HEK293T (cell line): ENCODE data around the gene MED8.

ENCODE experiments used
- CTCF ChIA-PET: fragments of 350-600 bp; formaldehyde crosslinking; extraction: SDS; loops from one replicate; lab custom pipeline; 2021; ENCODE audit warnings: antibody characterized with exemption, inconsistent platforms; lab: Yijun Ruan, JAX
- POLR2A ChIA-PET: fragments of 350-600 bp; formaldehyde crosslinking; extraction: SDS; loops from one replicate; lab custom pipeline; 2020; ENCODE audit warnings: antibody characterized with exemption, inconsistent platforms; lab: Yijun Ruan, JAX
- DNase-seq: peaks from one replicate; pipeline ENCODE4 v3.0.0; 2012; ENCODE audit warnings: mixed read lengths; ENCODE audit errors: extremely low spot score
- ARNT ChIP-seq: fragments of 450-650 bp; IDR thresholded peaks from 2 replicates; pipeline ENCODE4 v1.6.1; 2017; ENCODE audit warnings: mild to moderate bottlenecking
- BHLHE40 ChIP-seq: fragments of 450-650 bp; IDR thresholded peaks from 2 replicates; pipeline ENCODE4 v1.6.1; 2016; ENCODE audit warnings: mild to moderate bottlenecking, moderate library complexity, borderline replicate concordance
- CTBP1 ChIP-seq: fragments of 450-650 bp; IDR thresholded peaks from 2 replicates; pipeline ENCODE4 v1.6.1; 2016; ENCODE audit warnings: borderline replicate concordance
- ELF4 ChIP-seq: fragments of 450-650 bp; IDR thresholded peaks from 2 replicates; pipeline ENCODE4 v1.6.1; 2017; ENCODE audit warnings: antibody characterized with exemption
- FOXA1 ChIP-seq: fragments of 450-650 bp; IDR thresholded peaks from 2 replicates; pipeline ENCODE4 v1.6.1; 2016; ENCODE audit warnings: mild to moderate bottlenecking
- FOXK2 ChIP-seq: fragments of 450-650 bp; IDR thresholded peaks from 2 replicates; pipeline ENCODE4 v1.6.1; 2016; ENCODE audit warnings: mild to moderate bottlenecking
- FOXM1 ChIP-seq: fragments of 450-650 bp; IDR thresholded peaks from 2 replicates; pipeline ENCODE4 v1.6.1; 2017; ENCODE audit warnings: mild to moderate bottlenecking, borderline replicate concordance
- HDGF ChIP-seq: fragments of 450-650 bp; IDR thresholded peaks from 2 replicates; pipeline ENCODE4 v1.6.1; 2017; ENCODE audit warnings: antibody characterized with exemption, borderline replicate concordance
- L3MBTL2 ChIP-seq: fragments of 450-650 bp; conservative IDR thresholded peaks from 2 replicates; pipeline ENCODE4 v1.6.1; 2016; ENCODE audit warnings: mild to moderate bottlenecking
- LEF1 ChIP-seq: fragments of 450-650 bp; IDR thresholded peaks from 2 replicates; pipeline ENCODE4 v1.6.1; 2017; ENCODE audit warnings: mild to moderate bottlenecking, borderline replicate concordance
- NFRKB ChIP-seq: fragments of 450-650 bp; IDR thresholded peaks from 2 replicates; pipeline ENCODE4 v1.6.1; 2016; ENCODE audit warnings: mild to moderate bottlenecking, moderate library complexity
- SP1 ChIP-seq: fragments of 450-650 bp; IDR thresholded peaks from 2 replicates; pipeline ENCODE4 v1.6.1; 2017
- SUZ12 ChIP-seq: fragments of 450-650 bp; IDR thresholded peaks from 2 replicates; pipeline ENCODE4 v1.6.1; 2016; ENCODE audit warnings: mild to moderate bottlenecking
- TARDBP ChIP-seq: fragments of 450-650 bp; IDR thresholded peaks from 2 replicates; pipeline ENCODE4 v1.6.1; 2016
- ZNF384 ChIP-seq: fragments of 450-650 bp; IDR thresholded peaks from 2 replicates; pipeline ENCODE4 v1.6.1; 2016
- TF ChIP-seq, protein P1 (sequence below): fragments of 450-650 bp; IDR thresholded peaks from 2 replicates; pipeline ENCODE4 v1.6.1; 2016

The MED8 gene

GRCh38 chr1:43427941-43428340, 38.3 kb upstream of the MED8 start:
- ChIA-PET POLR2A (interaction anchor here (1.0 kb wide), 1 partner anchor 70 kb away, joined by 3 read pairs; no protein-coding TSS in a partner anchor), CTCF (no interaction called here)
- TF ChIP-seq ELF4 = no peak
- no peak for TF ChIP-seq FOXA1
- no peak for TF ChIP-seq FOXK2
- no peak for DNase-seq

DNA sequence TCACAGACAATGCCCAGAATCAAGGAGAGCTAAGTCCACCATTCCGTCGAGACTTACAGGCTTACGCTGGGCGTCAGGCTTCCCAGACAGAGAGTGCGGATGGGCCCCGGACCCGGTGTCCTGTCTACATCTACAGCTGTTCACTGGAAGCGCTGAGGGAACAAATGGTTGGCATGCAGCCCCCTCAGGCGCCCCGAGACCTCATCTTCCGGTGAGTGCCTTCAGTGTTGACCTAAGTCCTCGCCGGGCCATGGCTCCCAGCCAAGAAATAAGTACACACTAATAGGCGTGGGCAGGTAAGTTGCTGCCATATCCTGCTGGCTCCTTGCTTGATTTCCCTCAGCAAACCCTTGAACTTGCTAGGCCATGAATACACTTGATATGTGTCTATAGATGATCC, 37.9 kb upstream of the MED8 start:
- ChIA-PET POLR2A (no interaction called here), CTCF (no interaction called here)
- TF ChIP-seq LEF1 (no peak), SP1 (no peak), ELF4 (no peak), ZNF384 (no peak), FOXA1 (no peak), FOXM1 (no peak), ARNT (no peak), HDGF (no peak)
- TF ChIP-seq, protein P1, sequence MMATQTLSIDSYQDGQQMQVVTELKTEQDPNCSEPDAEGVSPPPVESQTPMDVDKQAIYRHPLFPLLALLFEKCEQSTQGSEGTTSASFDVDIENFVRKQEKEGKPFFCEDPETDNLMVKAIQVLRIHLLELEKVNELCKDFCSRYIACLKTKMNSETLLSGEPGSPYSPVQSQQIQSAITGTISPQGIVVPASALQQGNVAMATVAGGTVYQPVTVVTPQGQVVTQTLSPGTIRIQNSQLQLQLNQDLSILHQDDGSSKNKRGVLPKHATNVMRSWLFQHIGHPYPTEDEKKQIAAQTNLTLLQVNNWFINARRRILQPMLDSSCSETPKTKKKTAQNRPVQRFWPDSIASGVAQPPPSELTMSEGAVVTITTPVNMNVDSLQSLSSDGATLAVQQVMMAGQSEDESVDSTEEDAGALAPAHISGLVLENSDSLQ = no peak

GRCh38 chr1:43426221-43426620, 36.6 kb upstream of the MED8 start:
- POLR2A ChIA-PET = no interaction called here
- CTCF ChIA-PET = no interaction called here
- no peak for DNase-seq
- TF ChIP-seq CTBP1 = no peak
- TF ChIP-seq BHLHE40 = no peak
- TF ChIP-seq LEF1 = no peak
- no peak for TF ChIP-seq L3MBTL2
- no peak for TF ChIP-seq SUZ12
- TF ChIP-seq ELF4 = no peak
- TF ChIP-seq TARDBP = no peak
- TF ChIP-seq ZNF384 = no peak
- TF ChIP-seq, protein P1 = no peak
- TF ChIP-seq FOXM1 = no peak
- TF ChIP-seq FOXK2 = no peak
- no peak for TF ChIP-seq FOXA1
- TF ChIP-seq NFRKB = no peak
- no peak for TF ChIP-seq HDGF

More for the DNA sequence above, 37.9 kb upstream of the MED8 start:
- DNase-seq = no peak

DNA sequence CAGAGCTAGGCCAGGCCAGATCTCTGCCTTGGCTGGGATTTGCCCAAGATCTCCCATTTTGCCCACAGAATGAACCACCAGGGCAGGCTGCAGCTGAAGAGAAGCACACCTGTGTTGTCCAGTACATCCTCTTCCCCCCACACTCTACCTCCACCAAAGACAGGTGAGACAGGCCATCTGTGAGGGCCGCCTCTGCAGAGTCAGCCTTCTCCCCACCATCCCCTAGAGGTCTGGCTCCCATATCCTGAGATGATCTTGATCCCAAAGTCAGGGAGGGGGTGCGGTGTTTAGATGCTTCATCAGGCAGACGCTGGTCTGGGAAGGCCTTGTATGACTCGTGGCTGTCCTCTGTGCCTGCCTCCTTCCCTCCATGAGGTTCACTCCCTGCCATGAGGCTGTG, 35.4 kb upstream of the MED8 start:
- TF ChIP-seq ELF4 (no peak), L3MBTL2 (no peak), FOXA1 (no peak)
- CTCF ChIA-PET = interaction anchor here (0.5 to 1.3 kb wide), 2 partner anchors 11 to 20 kb away, joined by 4 to 5 read pairs; no protein-coding TSS in a partner anchor
- DNase-seq = no peak
- POLR2A ChIA-PET = no interaction called here

GRCh38 chr1:43423672-43424550, 34.3 kb upstream of the MED8 start:
- CTCF ChIA-PET = interaction anchor here (0.5 to 1.3 kb wide), 2 partner anchors 9 to 22 kb away, joined by 4 to 5 read pairs; no protein-coding TSS in a partner anchor
- TF ChIP-seq HDGF (no peak), NFRKB (no peak), FOXK2 (no peak), TARDBP (no peak)
- DNase-seq = no peak
- POLR2A ChIA-PET = no interaction called here

DNA sequence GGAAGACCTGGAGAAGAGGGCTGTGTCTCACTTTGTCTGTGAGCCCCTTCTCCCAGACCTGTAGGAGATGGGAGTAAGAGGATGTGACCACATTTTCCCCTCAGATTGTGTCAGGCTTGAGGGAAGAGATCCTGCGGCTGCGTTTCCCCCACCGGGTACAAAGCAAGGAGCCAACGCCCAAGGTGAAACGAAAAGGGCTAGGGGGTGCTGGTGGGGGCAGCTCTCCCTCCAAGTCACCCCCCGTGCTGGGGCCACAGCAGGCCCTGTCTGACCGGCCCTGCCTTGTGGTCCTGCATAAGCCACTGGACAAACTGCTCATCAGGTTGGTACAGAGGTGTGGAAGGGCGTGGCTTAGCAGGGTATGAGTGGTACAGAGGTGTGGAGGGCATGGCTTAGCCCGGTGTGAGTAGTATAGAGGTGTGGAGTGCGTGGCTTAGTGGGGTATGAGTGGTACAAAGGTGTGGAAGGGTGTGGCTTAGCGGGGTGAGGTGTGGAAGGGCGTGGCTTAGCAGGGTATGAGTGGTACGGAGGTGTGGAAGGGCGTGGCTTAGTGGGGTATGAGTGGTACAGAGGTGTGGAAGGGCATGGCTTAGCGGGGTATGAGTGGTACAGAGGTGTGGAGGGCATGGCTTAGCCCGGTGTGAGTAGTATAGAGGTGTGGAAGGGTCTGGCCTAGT, 33.5 kb upstream of the MED8 start:
- CTCF ChIA-PET = no interaction called here
- POLR2A ChIA-PET = no interaction called here
- no peak for DNase-seq
- no peak for TF ChIP-seq CTBP1
- no peak for TF ChIP-seq ELF4
- TF ChIP-seq FOXK2 = no peak
- TF ChIP-seq LEF1 = no peak
- TF ChIP-seq SUZ12 = no peak
- no peak for TF ChIP-seq FOXA1
- TF ChIP-seq ZNF384 = no peak
- no peak for TF ChIP-seq TARDBP
- no peak for TF ChIP-seq HDGF
- TF ChIP-seq, protein P1 = no peak
- no peak for TF ChIP-seq ARNT
